Measurements from ENCODE around the gene PHYH. TPM values are rescaled to one million over a fixed set of nuclear protein-coding genes. Genes with fewer than 3 reads are reported as not detected.

PHYH gene
- polyA plus RNA-seq, 3 donors: 5.5 to 19.6 (median 19.5) TPM

GRCh38 chr10:13241613-13242012, 58.3 kb downstream of the PHYH start:
- H3K4me2 ChIP-seq (replicated peaks; ENCODE audit: extremely low read depth, low read length, poor library complexity, severe bottlenecking): no peak overlapping the region
- Mint-ChIP-seq H3K4me1 (no peaks in the 10 kb centered on the region), H3K9me3 (peaks cover 0 to 7% (median 2%) of the 10 kb centered on the region in 7 donors), H3K4me3 (no peak overlapping the region), H3K36me3 (no peaks in the 10 kb centered on the region), H3K27ac (no peak overlapping the region), H3K27me3 (ENCODE audit: low read depth in 3 of 3) (peaks cover 1 to 3% (median 2%) of the 10 kb centered on the region in 3 donors)
- H3K4me1 ChIP-seq (ENCODE audit: control insufficient read depth in 1 of 2, insufficient read depth in 2 of 2, low read length in 2 of 2): no peaks in the 10 kb centered on the region
- H3K9me3 ChIP-seq (replicated peaks in 1 of 2; ENCODE audit: control insufficient read depth in 1 of 2, insufficient read depth in 1 of 2, low read length in 2 of 2): no peaks in the 10 kb centered on the region
- WGBS (ENCODE audit: insufficient coverage): no CpG with 5 or more reads among the region's 3 CpGs
- H4K20me1 ChIP-seq (ENCODE audit: insufficient read depth, low read length): no peaks in the 10 kb centered on the region
- H2AFZ ChIP-seq (ENCODE audit: insufficient read depth, low read depth, low read length, poor library complexity, severe bottlenecking): no peak overlapping the region
- no peaks in the 10 kb centered on the region for H3K79me2 ChIP-seq (ENCODE audit: insufficient read depth, low read length)
- DNase-seq: no peak
- H3K27me3 ChIP-seq (ENCODE audit: control insufficient read depth in 2 of 2, insufficient read depth in 2 of 2, low read length in 2 of 2): no peaks in the 10 kb centered on the region
- intact Hi-C loops (cut with micrococcal nuclease): no loop called here
- H3K27ac ChIP-seq (ENCODE audit: low read depth in 1 of 2, low read length in 2 of 2): no peak overlapping the region
- H3K4me3 ChIP-seq (replicated peaks in 1 of 3; ENCODE audit: low read depth in 2 of 3, low read length in 3 of 3): no peak overlapping the region
- no peaks in the 10 kb centered on the region for H3K36me3 ChIP-seq (replicated peaks in 1 of 2; ENCODE audit: control insufficient read depth in 1 of 2, insufficient read depth in 2 of 2, low read length in 2 of 2)
- TF ChIP-seq CTCF (IDR thresholded peaks at IDR 0.05): no peak
- no peak overlapping the region for H3K9ac ChIP-seq (ENCODE audit: insufficient read depth, low read length, poor library complexity, severe bottlenecking)

DNA sequence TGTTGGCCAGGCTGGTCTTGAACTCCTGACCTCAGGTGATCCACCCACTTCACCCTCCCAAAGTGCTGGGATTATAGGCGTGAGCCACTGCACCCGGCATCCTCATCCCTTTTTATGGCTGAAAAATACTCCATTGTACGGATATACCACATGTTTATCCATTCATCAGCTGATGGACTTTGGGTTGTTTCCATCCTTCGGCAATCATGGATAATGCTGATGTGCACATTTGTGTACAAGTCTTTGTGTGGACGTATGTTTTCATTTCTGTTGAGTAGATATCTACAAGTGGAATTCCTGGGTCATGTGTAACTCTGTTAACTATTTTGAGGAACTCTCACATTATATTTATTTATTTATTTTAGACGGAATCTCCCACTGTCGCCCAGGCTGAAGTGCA, 59.9 kb downstream of the PHYH start:
- Histone ChIP-seq H2AFZ (ENCODE audit: insufficient read depth, low read depth, low read length, poor library complexity, severe bottlenecking) (no peak overlapping the region), H3K79me2 (ENCODE audit: insufficient read depth, low read length) (no peaks in the 10 kb centered on the region), H3K27ac (ENCODE audit: low read depth in 1 of 2, low read length in 2 of 2) (no peak overlapping the region), H4K20me1 (ENCODE audit: insufficient read depth, low read length) (no peaks in the 10 kb centered on the region), H3K27me3 (ENCODE audit: control insufficient read depth in 2 of 2, insufficient read depth in 2 of 2, low read length in 2 of 2) (no peaks in the 10 kb centered on the region), H3K4me3 (replicated peaks in 1 of 3; ENCODE audit: low read depth in 2 of 3, low read length in 3 of 3) (no peak overlapping the region), H3K36me3 (replicated peaks in 1 of 2; ENCODE audit: control insufficient read depth in 1 of 2, insufficient read depth in 2 of 2, low read length in 2 of 2) (no peaks in the 10 kb centered on the region), H3K9me3 (replicated peaks in 1 of 2; ENCODE audit: control insufficient read depth in 1 of 2, insufficient read depth in 1 of 2, low read length in 2 of 2) (no peaks in the 10 kb centered on the region), H3K4me2 (replicated peaks; ENCODE audit: extremely low read depth, low read length, poor library complexity, severe bottlenecking) (no peak overlapping the region), H3K9ac (ENCODE audit: insufficient read depth, low read length, poor library complexity, severe bottlenecking) (no peak overlapping the region), H3K4me1 (ENCODE audit: control insufficient read depth in 1 of 2, insufficient read depth in 2 of 2, low read length in 2 of 2) (no peaks in the 10 kb centered on the region)
- Mint-ChIP-seq H3K27ac (no peak overlapping the region), H3K9me3 (peaks cover 0 to 7% (median 2%) of the 10 kb centered on the region in 7 donors), H3K27me3 (ENCODE audit: low read depth in 3 of 3) (peaks cover 2 to 4% (median 3%) of the 10 kb centered on the region in 3 donors), H3K36me3 (no peaks in the 10 kb centered on the region), H3K4me3 (no peak overlapping the region), H3K4me1 (no peaks in the 10 kb centered on the region)
- intact Hi-C loops (cut with micrococcal nuclease): no loop called here
- TF ChIP-seq CTCF (IDR thresholded peaks at IDR 0.05): no peak
- no peak for DNase-seq
- 100% methylated on average over 3 of the region's 7 CpGs for WGBS (ENCODE audit: insufficient coverage)

All from CD14-positive monocyte (primary cell).